Measurements from ENCODE around the gene GTF3C2. TPM values are rescaled to one million over a fixed set of nuclear protein-coding genes. Genes with fewer than 3 reads are reported as not detected.

GTF3C2 gene, protein sequence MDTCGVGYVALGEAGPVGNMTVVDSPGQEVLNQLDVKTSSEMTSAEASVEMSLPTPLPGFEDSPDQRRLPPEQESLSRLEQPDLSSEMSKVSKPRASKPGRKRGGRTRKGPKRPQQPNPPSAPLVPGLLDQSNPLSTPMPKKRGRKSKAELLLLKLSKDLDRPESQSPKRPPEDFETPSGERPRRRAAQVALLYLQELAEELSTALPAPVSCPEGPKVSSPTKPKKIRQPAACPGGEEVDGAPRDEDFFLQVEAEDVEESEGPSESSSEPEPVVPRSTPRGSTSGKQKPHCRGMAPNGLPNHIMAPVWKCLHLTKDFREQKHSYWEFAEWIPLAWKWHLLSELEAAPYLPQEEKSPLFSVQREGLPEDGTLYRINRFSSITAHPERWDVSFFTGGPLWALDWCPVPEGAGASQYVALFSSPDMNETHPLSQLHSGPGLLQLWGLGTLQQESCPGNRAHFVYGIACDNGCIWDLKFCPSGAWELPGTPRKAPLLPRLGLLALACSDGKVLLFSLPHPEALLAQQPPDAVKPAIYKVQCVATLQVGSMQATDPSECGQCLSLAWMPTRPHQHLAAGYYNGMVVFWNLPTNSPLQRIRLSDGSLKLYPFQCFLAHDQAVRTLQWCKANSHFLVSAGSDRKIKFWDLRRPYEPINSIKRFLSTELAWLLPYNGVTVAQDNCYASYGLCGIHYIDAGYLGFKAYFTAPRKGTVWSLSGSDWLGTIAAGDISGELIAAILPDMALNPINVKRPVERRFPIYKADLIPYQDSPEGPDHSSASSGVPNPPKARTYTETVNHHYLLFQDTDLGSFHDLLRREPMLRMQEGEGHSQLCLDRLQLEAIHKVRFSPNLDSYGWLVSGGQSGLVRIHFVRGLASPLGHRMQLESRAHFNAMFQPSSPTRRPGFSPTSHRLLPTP
- total RNA-seq, result 80.1 and 83.8 TPM in 2 replicates

DNA sequence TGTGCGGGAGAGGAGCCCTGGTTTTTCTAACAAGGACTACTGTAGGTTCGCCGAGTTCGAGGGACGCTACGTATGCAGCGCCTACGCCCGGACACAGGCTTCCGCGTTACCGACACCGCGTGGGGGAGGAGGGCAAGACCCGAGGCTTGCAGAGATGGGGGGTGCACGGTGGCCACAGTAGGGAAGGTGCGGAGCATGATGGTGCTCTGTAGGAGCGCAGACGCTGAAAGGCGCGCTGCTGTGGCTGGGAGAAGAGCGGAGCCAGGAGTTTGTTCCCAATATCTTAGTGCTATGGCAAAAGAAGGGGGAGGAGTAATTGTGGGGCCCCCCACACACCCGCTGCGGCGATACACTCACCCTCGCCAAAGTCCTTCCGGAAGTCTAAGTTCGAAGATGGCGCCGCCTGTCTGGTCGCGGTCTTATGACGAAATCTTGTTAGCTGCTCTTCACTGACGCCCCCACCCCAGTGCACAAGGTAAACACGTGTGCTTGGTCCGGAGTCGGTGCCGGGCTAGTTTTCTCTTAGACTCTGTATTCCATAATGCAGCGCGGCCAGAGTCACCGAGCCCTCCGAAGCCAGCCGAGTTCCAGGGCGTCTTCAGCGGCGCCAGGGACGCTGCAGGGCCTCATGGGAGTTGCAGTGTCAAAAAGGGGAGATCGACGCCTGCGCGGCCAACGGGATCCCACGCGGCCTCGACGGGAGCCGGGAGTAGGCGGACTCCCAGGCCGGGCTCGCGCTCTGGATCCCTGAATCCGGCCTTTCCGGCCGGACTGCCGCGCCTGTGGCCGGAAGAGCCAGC is at the start of gene GTF3C2:
TSS of gene GTF3C2 (minus strand) at position 383 of the 800 bp plus-strand sequence. CDS start 13,210 bp downstream, outside the sequence.
- Mint-ChIP-seq H3K9me3 (no peaks in the 10 kb centered on the region), H3K4me1 (peaks cover 42% of the 10 kb centered on the region), H3K27ac (peak within 1 kb of the TSS; percentile 100), H3K36me3 (ENCODE audit: low read depth) (peaks cover 29% of the 10 kb centered on the region), H3K4me3 (peak within 1 kb of the TSS; percentile 99), H3K27me3 (peaks cover 2% of the 10 kb centered on the region)
- DNase-seq, result peak; percentile 97
- intact Hi-C loops (cut with micrococcal nuclease), result loop anchor here (1.0 to 5.0 kb wide), 9 partner anchors 14 to 324 kb away; partner anchors contain the start of genes CAD, CCDC121, EIF2B4 and GPN1

DNA sequence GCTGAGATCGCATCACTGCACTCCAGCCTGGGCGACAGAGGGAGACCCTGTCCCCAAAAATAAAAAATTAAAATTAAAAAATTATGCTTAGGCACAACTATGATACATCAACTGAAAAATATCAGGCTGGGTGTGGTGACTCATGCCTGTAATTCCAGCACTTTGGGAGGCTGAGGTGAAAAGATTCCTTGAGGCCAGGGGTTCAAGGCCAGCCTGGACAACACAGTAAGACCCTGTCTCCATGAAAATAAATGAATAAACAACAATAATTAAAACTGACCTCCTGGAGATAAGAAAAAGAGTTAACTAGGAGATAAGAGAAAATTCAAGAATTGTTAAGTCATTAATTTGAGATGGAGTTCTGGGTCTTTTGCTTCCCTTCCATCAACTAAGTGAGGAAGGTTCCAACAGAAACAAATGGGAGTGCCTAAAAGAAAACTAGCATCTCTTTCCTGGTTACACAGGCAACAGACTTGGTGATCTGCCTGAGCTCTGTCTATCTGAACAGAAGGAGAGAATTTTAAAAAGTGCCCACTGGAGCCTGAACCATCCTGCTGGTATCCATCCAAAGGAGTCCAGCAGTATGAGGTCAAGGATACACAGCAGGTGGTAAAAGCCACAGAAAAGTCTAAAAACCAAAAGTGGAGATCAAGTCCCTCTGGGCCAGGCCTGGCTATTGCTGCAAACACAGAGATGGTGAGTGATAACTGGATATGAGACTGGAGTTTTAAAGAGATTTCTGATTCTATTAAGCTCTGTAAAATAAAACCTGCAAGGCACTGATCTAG is 44.0 kb upstream of the GTF3C2 start:
- Mint-ChIP-seq H3K27ac (peak overlapping the region; percentile 56), H3K36me3 (ENCODE audit: low read depth) (peaks cover 29% of the 10 kb centered on the region), H3K4me3 (peak overlapping the region; percentile 2), H3K9me3 (no peaks in the 10 kb centered on the region), H3K27me3 (no peaks in the 10 kb centered on the region), H3K4me1 (peaks cover 25% of the 10 kb centered on the region)
- no peak for DNase-seq
- intact Hi-C loops (cut with micrococcal nuclease), result loop anchor here (10.0 kb wide), 1 partner anchor 264 kb away; the partner anchor contains the start of genes SLC4A1AP and SUPT7L

DNA sequence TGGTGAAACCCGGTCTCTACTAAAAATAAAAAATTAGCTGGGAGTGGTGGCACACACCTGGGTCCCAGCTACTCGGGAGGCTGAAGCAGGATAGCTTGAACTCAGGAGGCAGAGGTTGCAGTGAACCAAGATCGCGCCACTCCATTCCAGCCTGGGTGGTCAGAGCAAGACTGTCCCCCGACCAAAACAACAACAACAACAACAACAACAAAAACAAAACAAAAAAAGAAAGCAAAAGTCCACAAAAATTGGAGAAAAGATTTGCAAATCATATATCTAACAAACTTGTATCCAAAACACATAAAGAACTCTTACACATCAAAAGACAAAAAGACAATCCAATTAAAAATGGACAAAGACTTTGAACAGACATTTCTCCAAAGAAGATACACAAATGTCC is 42.4 kb upstream of the GTF3C2 start:
- DNase-seq, result no peak
- Mint-ChIP-seq H3K27me3 (no peaks in the 10 kb centered on the region), H3K4me3 (no peak overlapping the region), H3K27ac (no peak overlapping the region), H3K36me3 (ENCODE audit: low read depth) (peaks cover 23% of the 10 kb centered on the region), H3K4me1 (peaks cover 23% of the 10 kb centered on the region), H3K9me3 (no peaks in the 10 kb centered on the region)
- intact Hi-C loops (cut with micrococcal nuclease), result no loop called here

DNA sequence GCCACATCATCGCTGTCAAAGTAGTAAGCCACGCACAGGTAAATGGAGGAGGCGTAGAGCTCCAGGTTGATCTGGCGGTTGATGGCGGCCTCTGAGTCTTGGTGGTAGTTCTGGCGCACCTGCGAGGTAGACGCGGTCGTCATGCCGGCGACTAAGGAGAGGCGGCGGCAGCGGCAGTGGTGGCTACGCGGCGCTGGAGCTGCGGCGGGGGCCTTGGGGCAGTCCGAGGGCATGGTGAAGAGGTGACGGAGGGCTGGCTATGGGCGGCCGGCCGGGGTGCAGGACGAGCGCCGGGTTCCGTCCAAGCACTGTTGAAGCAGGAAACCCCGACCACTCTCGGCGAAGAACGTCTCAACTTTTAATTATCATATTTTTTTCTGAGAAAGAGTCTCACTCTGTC is 36.7 kb upstream of the GTF3C2 start:
- H3K9me3 Mint-ChIP-seq, result no peaks in the 10 kb centered on the region
- peaks cover 23% of the 10 kb centered on the region for H3K4me1 Mint-ChIP-seq
- H3K27me3 Mint-ChIP-seq, result no peaks in the 10 kb centered on the region
- peaks cover 21% of the 10 kb centered on the region for H3K36me3 Mint-ChIP-seq (ENCODE audit: low read depth)
- intact Hi-C loops (cut with micrococcal nuclease), result no loop called here
- DNase-seq, result no peak
- no peak overlapping the region for H3K27ac Mint-ChIP-seq
- no peak overlapping the region for H3K4me3 Mint-ChIP-seq

DNA sequence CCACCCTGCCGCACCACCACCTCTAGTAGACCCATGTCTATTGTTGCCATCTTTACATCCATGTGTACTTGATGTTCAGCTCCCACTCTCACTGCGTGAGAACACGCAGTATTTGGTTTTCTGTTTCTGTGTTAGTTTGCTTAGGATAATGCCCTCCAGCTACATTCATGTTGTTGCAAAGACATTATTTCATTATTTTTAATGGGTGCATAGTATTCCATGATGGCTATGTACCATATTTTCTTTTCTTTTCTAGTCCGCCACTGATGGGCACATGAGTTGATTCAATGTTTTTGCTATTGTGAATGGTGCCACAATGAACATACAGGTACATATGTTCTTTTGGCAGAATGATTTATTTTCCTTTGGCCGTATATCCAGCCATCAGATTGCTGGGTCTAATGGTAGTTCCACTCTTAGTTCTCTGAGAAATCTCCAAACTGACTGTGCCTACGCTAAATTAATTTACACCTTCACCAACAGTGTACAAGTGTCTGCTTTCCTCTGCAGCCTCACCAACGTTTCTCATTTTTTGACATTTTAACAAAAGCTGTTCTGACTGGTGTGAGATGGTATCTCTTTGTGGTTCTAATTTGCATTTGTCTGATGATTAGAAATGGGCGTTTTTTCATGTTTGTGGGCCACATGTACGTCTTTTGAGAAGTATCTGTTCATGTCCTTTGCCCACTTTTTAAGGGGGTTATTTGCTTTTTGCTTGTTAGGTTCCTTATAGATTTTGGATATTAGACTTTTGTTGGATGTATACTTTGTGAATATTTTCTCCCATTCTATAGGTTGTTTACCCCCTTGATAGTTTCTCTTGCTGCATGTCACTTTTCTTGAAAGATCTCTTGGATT is 34.5 kb upstream of the GTF3C2 start:
- DNase-seq, result no peak
- intact Hi-C loops (cut with micrococcal nuclease), result no loop called here
- no peaks in the 10 kb centered on the region for H3K27me3 Mint-ChIP-seq
- H3K4me3 Mint-ChIP-seq, result peak overlapping the region; percentile 30
- H3K4me1 Mint-ChIP-seq, result peaks cover 23% of the 10 kb centered on the region
- H3K27ac Mint-ChIP-seq, result peak overlapping the region; percentile 71
- H3K36me3 Mint-ChIP-seq (ENCODE audit: low read depth), result peaks cover 26% of the 10 kb centered on the region
- no peaks in the 10 kb centered on the region for H3K9me3 Mint-ChIP-seq

DNA sequence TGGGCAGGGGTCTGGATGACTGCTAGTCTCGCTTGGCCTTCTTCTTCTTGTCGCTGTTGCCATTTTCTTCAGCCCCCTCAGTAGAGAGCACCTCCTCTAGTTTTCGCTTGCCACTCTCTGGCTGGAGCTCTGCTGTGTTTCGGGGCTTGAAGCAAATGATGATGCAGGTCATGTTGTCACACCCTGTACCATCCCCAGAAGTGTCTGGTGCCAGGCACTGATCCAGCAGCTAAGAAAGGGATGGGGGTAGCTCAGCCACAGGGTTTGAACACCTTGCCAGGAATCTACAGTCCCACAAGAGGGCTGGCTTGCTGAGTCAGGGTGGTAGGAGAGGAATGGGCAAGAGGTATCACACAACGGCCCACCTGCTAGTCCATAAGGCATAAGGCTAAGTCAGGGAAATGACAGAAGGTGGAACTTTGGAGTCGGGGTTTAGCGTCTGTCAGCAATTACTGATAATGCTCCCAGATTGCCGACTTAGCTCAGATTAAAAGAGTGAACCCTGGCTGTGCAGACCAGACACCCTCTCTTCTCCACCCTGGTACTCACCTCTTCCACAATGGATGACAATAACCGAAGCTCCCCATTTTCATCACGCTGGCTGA is 25.1 kb upstream of the GTF3C2 start:
- Mint-ChIP-seq H3K4me1 (peaks cover 30% of the 10 kb centered on the region), H3K27ac (peak overlapping the region; percentile 97), H3K4me3 (peak overlapping the region; percentile 95), H3K27me3 (no peaks in the 10 kb centered on the region), H3K9me3 (no peaks in the 10 kb centered on the region), H3K36me3 (ENCODE audit: low read depth) (peaks cover 68% of the 10 kb centered on the region)
- no peak for DNase-seq
- intact Hi-C loops (cut with micrococcal nuclease), result loop anchor here (2.0 to 5.0 kb wide), 3 partner anchors 27 to 301 kb away; partner anchors contain the start of genes NRBP1 and PPM1G

DNA sequence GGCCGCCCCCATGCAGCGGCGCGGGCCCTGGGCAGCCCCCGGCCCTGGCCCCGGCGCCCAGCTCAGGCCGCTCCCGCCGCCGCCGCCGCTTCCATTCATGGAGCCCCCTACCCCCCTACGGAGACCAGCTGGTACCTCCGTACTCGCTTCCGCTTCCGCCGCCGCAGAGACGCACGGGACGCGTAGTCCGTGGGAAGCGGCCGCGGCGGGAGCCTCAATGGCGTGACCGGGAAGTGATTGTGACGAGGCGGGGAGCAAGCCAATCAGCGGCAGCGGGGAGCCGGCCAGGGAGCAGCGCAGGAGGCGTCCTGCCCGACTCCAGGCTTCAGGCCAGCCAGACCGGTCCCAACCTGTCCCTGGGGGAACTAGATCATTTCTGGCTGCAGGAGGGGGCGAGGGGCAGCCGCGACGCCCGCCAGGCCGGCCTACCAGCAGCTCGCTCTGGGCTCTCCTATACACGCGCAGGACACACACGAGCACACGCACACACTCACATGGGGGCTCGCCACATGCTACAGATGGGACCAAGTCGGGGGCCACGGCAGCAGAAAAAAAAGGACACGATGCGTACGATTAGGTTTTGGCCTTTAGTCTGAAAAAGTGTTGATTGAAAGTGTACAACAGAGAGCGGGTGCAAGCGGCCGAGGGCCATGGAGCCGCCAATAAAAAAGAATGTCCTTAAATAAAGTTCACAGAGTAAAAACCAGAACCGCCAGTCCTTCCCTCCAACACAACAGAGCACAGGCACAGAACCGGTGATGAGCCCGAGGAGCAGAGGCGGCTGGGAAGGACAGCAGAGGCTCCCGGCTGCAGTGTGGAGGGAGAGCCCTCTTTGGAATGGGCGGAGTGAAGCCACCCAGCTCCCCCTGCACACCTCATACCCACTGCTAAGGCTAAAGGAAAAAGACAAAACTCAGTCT is 24.3 kb upstream of the GTF3C2 start, which contains the start of gene ZNF513:
TSS of gene ZNF513 (minus strand) at position 109 of the 920 bp plus-strand sequence. CDS start 208 bp downstream, outside the sequence.
- peaks cover 30% of the 10 kb centered on the region for H3K4me1 Mint-ChIP-seq
- peaks cover 74% of the 10 kb centered on the region for H3K36me3 Mint-ChIP-seq (ENCODE audit: low read depth)
- intact Hi-C loops (cut with micrococcal nuclease), result loop anchor here (1.0 to 5.0 kb wide), 4 partner anchors 11 to 301 kb away; partner anchors contain the start of genes EIF2B4, NRBP1, PPM1G and SNX17
- peak within 1 kb of the TSS; percentile 95 for H3K4me3 Mint-ChIP-seq
- no peaks in the 10 kb centered on the region for H3K27me3 Mint-ChIP-seq
- H3K9me3 Mint-ChIP-seq, result no peaks in the 10 kb centered on the region
- peak within 1 kb of the TSS; percentile 97 for H3K27ac Mint-ChIP-seq
- DNase-seq, result peak; percentile 97

DNA sequence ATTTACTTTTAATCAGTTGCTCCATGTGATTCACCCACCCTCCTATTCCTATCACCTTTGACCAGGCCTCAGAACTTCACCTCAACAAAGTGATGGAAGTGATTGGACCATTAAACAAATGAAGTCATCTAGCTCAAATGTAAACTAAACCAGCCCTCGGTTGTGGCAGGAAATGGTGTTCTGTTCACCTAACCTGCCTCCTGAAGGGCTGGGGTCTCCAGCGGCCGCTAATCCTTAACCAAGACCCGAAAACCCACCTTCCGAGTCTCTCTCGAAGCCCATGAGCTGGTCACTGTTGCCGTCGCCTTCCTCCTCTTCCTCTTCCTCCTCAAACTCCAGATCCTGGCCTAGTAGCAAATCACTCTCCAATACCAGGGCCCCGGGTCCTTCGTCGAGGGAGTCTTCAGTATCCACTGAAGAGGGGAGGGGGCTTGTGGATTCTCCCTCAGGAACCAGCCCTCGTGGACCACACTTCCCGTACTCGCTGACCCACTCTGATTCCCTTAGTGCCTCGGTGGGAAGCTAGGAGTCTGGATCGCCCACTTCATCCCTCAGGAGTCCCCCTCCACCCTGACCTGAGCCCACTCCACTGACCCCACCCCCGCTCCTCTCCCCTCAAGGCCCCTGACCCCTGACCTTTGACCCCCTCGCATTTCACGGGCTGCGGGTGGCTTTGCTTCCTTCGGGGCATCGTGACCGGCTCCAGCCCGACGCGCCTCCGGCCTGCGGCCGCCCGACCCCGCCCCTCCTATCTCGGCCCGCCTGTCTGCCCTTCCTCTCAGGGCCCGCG is 23.5 kb upstream of the GTF3C2 start:
- H3K36me3 Mint-ChIP-seq (ENCODE audit: low read depth), result peaks cover 73% of the 10 kb centered on the region
- H3K4me3 Mint-ChIP-seq, result peak overlapping the region; percentile 95
- intact Hi-C loops (cut with micrococcal nuclease), result loop anchor here (1.0 to 5.0 kb wide), 4 partner anchors 10 to 302 kb away; partner anchors contain the start of genes EIF2B4, NRBP1, PPM1G and SNX17
- H3K4me1 Mint-ChIP-seq, result peaks cover 31% of the 10 kb centered on the region
- peak; percentile 75 for DNase-seq
- peak overlapping the region; percentile 96 for H3K27ac Mint-ChIP-seq
- H3K9me3 Mint-ChIP-seq, result no peaks in the 10 kb centered on the region
- H3K27me3 Mint-ChIP-seq, result no peaks in the 10 kb centered on the region

DNA sequence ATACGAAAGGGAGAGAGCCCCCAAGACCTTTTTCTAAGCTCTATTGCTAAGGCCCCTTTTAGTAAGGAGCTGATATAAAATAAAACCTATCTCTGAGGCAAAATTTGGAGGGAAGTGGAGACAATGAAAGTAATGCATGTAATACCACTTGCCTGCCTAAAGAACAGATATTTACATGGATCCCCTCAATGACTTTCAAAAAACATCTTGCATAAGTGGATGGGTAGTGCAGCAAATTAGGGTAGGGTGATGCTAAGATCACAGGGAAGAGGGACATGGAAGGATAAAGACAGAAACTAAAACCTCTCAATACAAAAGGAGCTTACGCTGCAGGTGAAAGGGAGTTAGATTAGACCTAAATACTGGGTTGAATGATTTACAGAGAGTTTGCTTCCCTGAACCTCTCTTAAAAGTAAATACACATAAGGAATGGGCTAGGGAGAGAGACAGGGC is 22.8 kb upstream of the GTF3C2 start:
- Mint-ChIP-seq H3K4me3 (peak overlapping the region; percentile 95), H3K9me3 (no peaks in the 10 kb centered on the region), H3K4me1 (peaks cover 31% of the 10 kb centered on the region), H3K36me3 (ENCODE audit: low read depth) (peaks cover 75% of the 10 kb centered on the region), H3K27ac (peak overlapping the region; percentile 96), H3K27me3 (no peaks in the 10 kb centered on the region)
- intact Hi-C loops (cut with micrococcal nuclease), result no loop called here
- no peak for DNase-seq

DNA sequence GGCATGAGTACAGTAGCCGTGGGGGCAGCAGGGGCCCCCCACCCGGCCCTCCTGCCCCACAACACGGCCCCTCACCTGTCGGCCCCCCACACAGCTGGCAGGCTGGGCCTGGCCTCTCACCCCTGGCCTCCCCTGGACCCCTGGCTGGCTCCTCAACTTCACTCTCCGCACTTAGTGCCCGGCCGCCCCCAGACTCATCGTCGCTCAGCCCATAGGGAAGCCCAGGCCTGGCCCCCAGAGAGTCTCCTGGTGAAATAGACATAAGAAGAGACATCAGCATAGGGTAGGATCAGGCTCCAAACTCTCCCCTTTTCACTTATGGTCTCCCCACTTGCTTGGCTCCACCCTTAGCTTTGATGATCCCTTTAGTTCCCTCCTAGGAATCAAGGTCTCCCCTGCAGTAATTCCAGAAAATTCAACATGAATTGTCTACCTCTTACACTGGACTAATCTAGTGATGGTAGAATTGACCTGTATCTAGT is 22.3 kb upstream of the GTF3C2 start:
- no peak for DNase-seq
- H3K9me3 Mint-ChIP-seq, result no peaks in the 10 kb centered on the region
- intact Hi-C loops (cut with micrococcal nuclease), result no loop called here
- H3K4me3 Mint-ChIP-seq, result peak overlapping the region; percentile 95
- H3K27me3 Mint-ChIP-seq, result no peaks in the 10 kb centered on the region
- peaks cover 30% of the 10 kb centered on the region for H3K4me1 Mint-ChIP-seq
- H3K27ac Mint-ChIP-seq, result peak overlapping the region; percentile 96
- peaks cover 70% of the 10 kb centered on the region for H3K36me3 Mint-ChIP-seq (ENCODE audit: low read depth)

Data from activated CD4-positive, alpha-beta T cell treated with anti-CD3 and anti-CD28 coated beads, Interleukin-2, amount 10 ng/mL, durations not matched to agents 24 days and 14 days (primary cell).